Tibial nerve (tissue), 4 donors: Measurements from ENCODE around the gene SPATA24. TPM values are rescaled to one million over a fixed set of nuclear protein-coding genes. Genes with fewer than 3 reads are reported as not detected.

Experiments used
- DNase-seq, 2 donors: peaks; one replicate each; pipeline ENCODE4 v3.0.0-alpha.2; 2019; ENCODE audit warnings: low spot score in 2 of 2
- H3K27ac ChIP-seq, 4 donors: fragments of 200-600 bp; sonication (generic) in 3 of 4; one replicate each; pipeline ENCODE4 v1.5.1; 2017 to 2019; ENCODE audit warnings: mild to moderate bottlenecking in 1 of 4
- H3K27me3 ChIP-seq, 2 donors: fragments of 200-600 bp; sonication (generic) in 1 of 2; one replicate each; pipeline versions ENCODE4 v1.5.1 to v1.6.0; 2017 to 2019
- H3K36me3 ChIP-seq, 3 donors: fragments of 200-600 bp; sonication (generic); one replicate each; pipeline ENCODE4 v1.5.1; 2018 to 2019
- H3K4me1 ChIP-seq, 4 donors: fragments of 200-600 bp; sonication (generic) in 3 of 4; one replicate each; pipeline ENCODE4 v1.5.1; 2017 to 2019
- H3K4me3 ChIP-seq, 4 donors: fragments of 200-600 bp; sonication (generic) in 3 of 4; one replicate each; pipeline ENCODE4 v1.5.1; 2017 to 2019; ENCODE audit warnings: mild to moderate bottlenecking in 1 of 4, moderate library complexity in 1 of 4
- H3K9me3 ChIP-seq, 4 donors: fragments of 200-600 bp; sonication (generic) in 3 of 4; one replicate each; pipeline ENCODE4 v1.5.1; 2017 to 2019
- CTCF ChIP-seq, 5 experiments: fragments of 200-600 bp in 3 of 5; fragments of 450-650 bp in 2 of 5; sonication (generic) in 3 of 5; IDR thresholded peaks; one replicate each; pipeline ENCODE4 v1.5.1; 2016 to 2019; ENCODE audit warnings: antibody characterized with exemption in 5 of 5, mild to moderate bottlenecking in 3 of 5, moderate library complexity in 2 of 5
- EP300 ChIP-seq, 2 donors: sonication (generic); formaldehyde crosslinking; IDR thresholded peaks; one replicate each; pipeline ENCODE4 v1.6.1; 2017; ENCODE audit warnings: antibody characterized with exemption in 2 of 2, mild to moderate bottlenecking in 1 of 2
- POLR2A ChIP-seq, 2 donors: fragments of 450-650 bp; IDR thresholded peaks; one replicate each; pipeline ENCODE4 v1.6.1; 2017; ENCODE audit warnings: antibody characterized with exemption in 2 of 2, mild to moderate bottlenecking in 2 of 2, moderate library complexity in 2 of 2
- WGBS, 2 donors: methylation state at CpG; one replicate each; pipeline ENCODE4 v1.1.5; 2018; 5-methylcytosine and 5-hydroxymethylcytosine counted together
- total RNA-seq, 4 donors: library from RNA; depleted of rRNA; stranded (reverse); fragments of >200 nt; gene quantifications; one replicate each; pipeline ENCODE4 v1.1.0, GENCODE V29; 2016

Gene SPATA24
- total RNA-seq, 4 donors from 2014 or later, result 1.9 to 7.2 TPM; not detected in 2

- TF ChIP-seq EP300 (IDR thresholded peaks at IDR 0.05) (no peak), CTCF (IDR thresholded peaks at IDR 0.05) (no peak), POLR2A (IDR thresholded peaks at IDR 0.05) (no peak)
- Histone ChIP-seq H3K36me3 (peaks cover 0 to 54% (median 0%) of the 10 kb centered on the region in 3 donors), H3K27me3 (no peaks in the 10 kb centered on the region), H3K9me3 (no peaks in the 10 kb centered on the region), H3K4me1 (peaks cover 0 to 14% (median 8%) of the 10 kb centered on the region in 4 donors), H3K4me3 (no peak overlapping the region), H3K27ac (no peak overlapping the region)
- WGBS, 2 donors, result 92 to 97% methylated on average over 3 of the region's 3 CpGs
- DNase-seq, result no peak
These were observed 31.8 kb upstream of the SPATA24 start for GRCh38 chr5:139435676-139436075.

GRCh38 chr5:139431706-139432105 is 27.8 kb upstream of the SPATA24 start:
- TF ChIP-seq CTCF (IDR thresholded peaks at IDR 0.05) (no peak), POLR2A (IDR thresholded peaks at IDR 0.05) (no peak), EP300 (IDR thresholded peaks at IDR 0.05) (no peak)
- H3K27ac ChIP-seq, result no peak overlapping the region
- no peaks in the 10 kb centered on the region for H3K4me1 ChIP-seq
- no peak overlapping the region for H3K4me3 ChIP-seq
- H3K36me3 ChIP-seq, result peaks cover 0 to 80% (median 0%) of the 10 kb centered on the region in 3 donors
- no peaks in the 10 kb centered on the region for H3K27me3 ChIP-seq
- DNase-seq, result no peak
- no peaks in the 10 kb centered on the region for H3K9me3 ChIP-seq
- WGBS, 2 donors, result 86 to 93% methylated on average over 1 of the region's 1 CpG

DNA sequence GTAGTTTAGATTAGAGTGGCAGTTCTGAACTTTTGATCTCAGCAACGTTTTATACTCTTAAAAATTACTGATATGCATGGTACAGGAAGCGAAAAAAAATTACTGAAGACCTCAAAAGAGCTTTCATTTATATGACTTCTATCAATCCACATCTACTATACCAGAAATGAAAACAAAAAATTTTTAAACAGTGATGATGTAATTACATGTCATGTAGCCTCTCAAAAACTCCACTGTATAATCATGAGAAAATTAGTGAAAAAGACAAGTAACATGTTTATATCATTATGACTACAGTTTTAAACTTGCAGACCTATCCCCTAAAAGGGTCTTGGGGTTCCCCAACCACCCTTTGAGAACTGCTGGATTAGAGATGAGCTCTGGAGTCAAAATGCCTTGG is 26.1 kb upstream of the SPATA24 start:
- DNase-seq, result no peak
- TF ChIP-seq CTCF (IDR thresholded peaks at IDR 0.05) (no peak), POLR2A (IDR thresholded peaks at IDR 0.05) (no peak), EP300 (IDR thresholded peaks at IDR 0.05) (no peak)
- Histone ChIP-seq H3K27ac (no peak overlapping the region), H3K4me3 (no peak overlapping the region), H3K27me3 (no peaks in the 10 kb centered on the region), H3K4me1 (no peaks in the 10 kb centered on the region), H3K9me3 (no peaks in the 10 kb centered on the region), H3K36me3 (peaks cover 0 to 86% (median 0%) of the 10 kb centered on the region in 3 donors)
- 75 to 77% methylated on average over 2 of the region's 2 CpGs for WGBS, 2 donors

DNA sequence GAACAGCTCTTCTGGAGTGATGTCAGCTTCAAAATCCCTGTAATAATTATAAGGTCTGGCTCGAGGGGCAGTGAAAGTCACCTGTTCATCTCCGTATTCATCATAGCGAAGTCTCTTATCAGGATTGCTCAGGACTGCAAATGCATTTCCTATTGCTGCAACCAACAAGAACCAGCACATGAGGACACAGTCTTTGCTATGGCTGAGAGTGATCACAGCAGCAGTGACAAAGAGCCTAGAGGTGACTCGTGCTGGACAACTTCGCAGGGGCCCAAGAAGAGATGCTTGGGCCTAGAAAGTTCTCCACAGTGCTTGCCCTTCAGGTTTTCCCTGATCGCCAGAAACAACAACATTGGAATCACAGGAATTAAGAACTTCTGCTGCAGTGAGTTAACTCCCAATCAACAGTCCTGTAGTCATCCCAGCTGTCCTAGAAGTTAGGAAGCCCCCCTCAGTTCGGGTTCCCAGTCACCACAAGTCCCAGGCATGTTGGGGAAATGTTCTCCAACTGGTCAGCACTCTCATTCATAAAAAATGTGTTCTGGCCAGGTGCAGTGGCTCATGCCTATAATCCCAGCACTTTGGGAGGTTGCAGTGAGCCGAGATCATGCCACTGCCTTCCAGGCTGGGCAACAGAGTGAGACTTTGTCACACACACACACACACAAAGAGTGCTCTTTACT is 22.5 kb upstream of the SPATA24 start:
- no peak overlapping the region for H3K27ac ChIP-seq
- H3K9me3 ChIP-seq, result no peaks in the 10 kb centered on the region
- TF ChIP-seq CTCF (IDR thresholded peaks at IDR 0.05) (no peak), EP300 (IDR thresholded peaks at IDR 0.05) (no peak), POLR2A (IDR thresholded peaks at IDR 0.05) (no peak)
- no peak overlapping the region for H3K4me3 ChIP-seq
- no peaks in the 10 kb centered on the region for H3K27me3 ChIP-seq
- DNase-seq, result no peak
- H3K4me1 ChIP-seq, result no peaks in the 10 kb centered on the region
- H3K36me3 ChIP-seq, result peaks cover 0 to 80% (median 0%) of the 10 kb centered on the region in 3 donors
- 64 to 81% methylated on average over 7 to 8 of the region's 8 CpGs for WGBS, 2 donors

- no peaks in the 10 kb centered on the region for H3K27me3 ChIP-seq
- peaks cover 0 to 81% (median 0%) of the 10 kb centered on the region in 3 donors for H3K36me3 ChIP-seq
- H3K4me1 ChIP-seq, result no peaks in the 10 kb centered on the region
- WGBS, 2 donors, result 85 to 88% methylated on average over 5 of the region's 5 CpGs
- no peak overlapping the region for H3K4me3 ChIP-seq
- H3K9me3 ChIP-seq, result no peaks in the 10 kb centered on the region
- no peak overlapping the region for H3K27ac ChIP-seq
- TF ChIP-seq POLR2A (IDR thresholded peaks at IDR 0.05) (no peak), CTCF (IDR thresholded peaks at IDR 0.05) (no peak), EP300 (IDR thresholded peaks at IDR 0.05) (no peak)
- no peak for DNase-seq
These were observed 21.6 kb upstream of the SPATA24 start for GRCh38 chr5:139425497-139425896.
